VCaP (cell line): ENCODE data around the gene TMEM109.

Experiments
- H3K27ac ChIP-seq: fragments of 450-650 bp; 2 replicates; pipeline ENCODE4 v1.5.1; 2017
- TF ChIP-seq, protein P1 (sequence below): fragments of 450-650 bp; conservative IDR thresholded peaks from 2 replicates; pipeline ENCODE4 v1.5.1; 2017; ENCODE audit warnings: mild to moderate bottlenecking, moderate library complexity

Gene TMEM109

DNA sequence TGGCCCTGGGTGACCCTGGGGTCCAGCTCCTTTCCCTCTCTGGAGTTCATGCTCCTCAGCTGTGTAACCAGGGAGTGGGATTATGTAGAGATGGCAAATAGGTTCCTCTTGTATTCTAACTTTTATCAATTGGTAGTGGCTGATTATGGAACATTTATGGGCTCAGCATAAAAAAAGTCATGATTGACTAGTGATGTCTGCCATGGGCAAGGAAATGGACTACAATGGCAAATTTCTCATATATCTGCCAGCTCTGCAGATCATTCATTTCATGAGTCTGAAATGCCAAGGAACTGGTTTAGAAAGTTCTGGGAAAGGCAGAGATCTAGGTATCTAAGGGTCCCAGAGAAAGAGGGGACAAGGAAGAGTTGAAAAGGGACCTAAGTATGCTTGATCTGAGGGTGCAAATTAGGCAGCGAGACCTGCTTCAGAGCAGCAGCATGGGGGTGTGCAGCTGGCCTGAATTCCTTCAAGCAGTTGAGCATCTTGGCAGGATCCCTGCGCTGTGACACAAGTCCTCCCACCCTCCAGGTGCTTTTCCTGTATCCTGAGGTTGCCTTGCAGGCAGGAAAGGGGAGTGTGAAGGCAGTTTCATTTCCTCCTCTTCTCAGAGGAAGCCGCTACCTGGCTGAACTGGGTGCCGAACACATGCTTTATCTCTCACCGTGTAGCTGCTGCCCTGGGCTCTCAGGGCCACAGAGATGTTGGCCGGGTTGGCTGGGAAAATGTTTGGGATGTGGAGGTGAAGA is 27.6 kb downstream of the TMEM109 start:
- TF ChIP-seq, protein P1, sequence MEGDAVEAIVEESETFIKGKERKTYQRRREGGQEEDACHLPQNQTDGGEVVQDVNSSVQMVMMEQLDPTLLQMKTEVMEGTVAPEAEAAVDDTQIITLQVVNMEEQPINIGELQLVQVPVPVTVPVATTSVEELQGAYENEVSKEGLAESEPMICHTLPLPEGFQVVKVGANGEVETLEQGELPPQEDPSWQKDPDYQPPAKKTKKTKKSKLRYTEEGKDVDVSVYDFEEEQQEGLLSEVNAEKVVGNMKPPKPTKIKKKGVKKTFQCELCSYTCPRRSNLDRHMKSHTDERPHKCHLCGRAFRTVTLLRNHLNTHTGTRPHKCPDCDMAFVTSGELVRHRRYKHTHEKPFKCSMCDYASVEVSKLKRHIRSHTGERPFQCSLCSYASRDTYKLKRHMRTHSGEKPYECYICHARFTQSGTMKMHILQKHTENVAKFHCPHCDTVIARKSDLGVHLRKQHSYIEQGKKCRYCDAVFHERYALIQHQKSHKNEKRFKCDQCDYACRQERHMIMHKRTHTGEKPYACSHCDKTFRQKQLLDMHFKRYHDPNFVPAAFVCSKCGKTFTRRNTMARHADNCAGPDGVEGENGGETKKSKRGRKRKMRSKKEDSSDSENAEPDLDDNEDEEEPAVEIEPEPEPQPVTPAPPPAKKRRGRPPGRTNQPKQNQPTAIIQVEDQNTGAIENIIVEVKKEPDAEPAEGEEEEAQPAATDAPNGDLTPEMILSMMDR = no peak

DNA sequence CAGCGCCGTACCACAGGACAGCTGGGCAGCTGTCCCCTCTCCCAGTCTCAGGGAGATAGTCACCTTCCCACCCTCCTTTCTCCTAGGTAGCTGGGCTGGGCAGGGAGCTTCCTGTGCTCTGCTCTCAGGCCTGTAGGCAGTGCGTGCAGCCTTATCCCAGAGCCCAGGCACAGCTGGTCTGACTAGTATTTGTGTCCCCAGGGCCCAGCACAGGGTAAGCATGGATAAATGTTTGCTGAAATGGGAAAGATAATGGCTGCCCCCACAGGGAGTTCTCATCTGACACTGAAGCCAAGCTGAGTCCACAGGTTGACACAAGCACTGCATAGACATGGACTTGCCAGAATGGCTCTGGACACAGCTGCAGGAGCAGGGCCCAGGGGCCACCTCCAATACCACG is 28.3 kb downstream of the TMEM109 start:
- H3K27ac ChIP-seq = no peak overlapping the region
- TF ChIP-seq, protein P1 = no peak

More for the DNA sequence above, 27.6 kb downstream of the TMEM109 start:
- no peak overlapping the region for H3K27ac ChIP-seq

DNA sequence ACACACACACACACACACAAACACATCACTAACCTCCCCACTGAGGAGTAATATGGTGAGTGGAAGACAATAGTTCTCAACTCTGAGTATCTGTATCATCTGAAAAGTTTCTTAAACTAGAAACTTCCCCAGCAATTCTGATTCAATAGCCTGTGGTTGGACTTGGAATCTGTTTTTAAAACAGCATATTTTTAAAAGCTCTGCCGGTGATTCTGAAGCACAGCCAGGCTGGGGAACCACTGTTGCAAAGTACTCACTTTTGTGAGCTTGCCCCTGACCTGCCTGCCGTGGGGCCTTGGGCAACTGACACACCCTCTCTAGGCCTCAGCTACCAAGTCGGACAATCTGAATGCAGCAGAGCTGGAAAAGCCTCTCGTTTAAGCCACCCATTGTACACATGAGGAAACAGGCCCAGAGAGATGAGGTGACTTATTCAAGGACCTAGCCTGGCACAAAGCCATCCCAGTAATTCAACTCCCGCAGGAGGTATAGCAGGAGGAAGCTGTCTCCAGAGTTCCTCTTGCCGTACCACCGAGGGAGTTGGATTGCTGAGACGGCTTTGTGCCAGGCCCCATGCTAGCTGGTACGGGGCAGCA is 29.1 kb downstream of the TMEM109 start:
- TF ChIP-seq, protein P1 = no peak
- H3K27ac ChIP-seq = no peak overlapping the region

DNA sequence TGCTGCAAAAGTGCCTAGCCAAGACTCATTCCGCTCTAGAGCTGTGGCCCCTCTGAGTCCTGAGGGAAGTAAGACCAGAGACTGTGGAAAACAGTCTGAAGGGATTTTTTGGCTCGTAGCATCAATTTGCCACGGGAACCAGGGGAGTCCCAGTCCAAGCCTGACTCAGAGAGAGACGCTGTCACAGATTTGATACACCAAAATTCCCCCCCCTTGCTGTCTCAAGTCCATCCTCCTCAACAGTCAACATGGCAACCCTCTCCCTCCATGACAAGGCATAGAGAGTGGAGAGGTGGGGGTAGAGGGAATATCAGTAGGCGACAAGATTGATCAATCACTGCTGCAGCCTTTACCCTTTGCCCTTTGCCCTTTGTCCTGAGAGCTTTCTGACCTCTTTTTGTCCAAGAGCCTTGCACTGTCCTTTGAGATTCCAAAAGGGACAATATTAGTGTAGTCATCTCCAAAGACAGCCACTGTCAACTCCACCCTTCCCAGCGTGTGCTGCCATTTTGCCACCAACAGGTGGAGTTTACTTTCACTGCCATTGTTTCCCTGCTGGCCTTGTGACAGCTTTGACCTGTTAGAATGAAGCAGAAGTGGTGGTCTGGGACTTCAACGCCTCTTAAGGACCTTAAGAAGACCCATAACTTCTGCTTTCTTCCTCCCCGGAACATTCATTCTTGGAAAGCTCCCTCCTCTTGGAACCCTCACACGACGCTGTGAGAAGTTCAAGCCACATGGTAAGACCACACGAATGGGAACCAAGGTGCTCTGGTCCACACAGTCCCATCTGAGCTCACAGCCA is 30.7 kb downstream of the TMEM109 start:
- H3K27ac ChIP-seq = no peak overlapping the region
- TF ChIP-seq, protein P1 = no peak

DNA sequence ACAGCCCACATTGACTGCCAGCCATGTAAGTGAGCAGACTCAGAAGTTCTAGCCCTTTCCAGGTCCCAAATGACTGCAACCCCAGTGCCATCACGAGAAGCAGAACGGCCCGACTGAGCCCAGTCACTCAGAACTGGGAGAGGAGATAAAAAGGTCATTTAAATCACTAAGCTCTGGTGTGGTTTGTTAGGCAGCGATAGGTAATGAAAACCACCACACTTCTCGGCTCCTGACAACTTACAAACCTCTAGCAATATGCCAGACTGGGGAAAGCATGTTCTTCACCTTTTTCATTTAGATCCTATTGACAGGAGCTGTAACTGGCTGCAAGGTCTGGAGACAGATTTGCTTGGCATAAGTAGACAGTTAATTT is 31.3 kb downstream of the TMEM109 start:
- TF ChIP-seq, protein P1 = no peak
- no peak overlapping the region for H3K27ac ChIP-seq

DNA sequence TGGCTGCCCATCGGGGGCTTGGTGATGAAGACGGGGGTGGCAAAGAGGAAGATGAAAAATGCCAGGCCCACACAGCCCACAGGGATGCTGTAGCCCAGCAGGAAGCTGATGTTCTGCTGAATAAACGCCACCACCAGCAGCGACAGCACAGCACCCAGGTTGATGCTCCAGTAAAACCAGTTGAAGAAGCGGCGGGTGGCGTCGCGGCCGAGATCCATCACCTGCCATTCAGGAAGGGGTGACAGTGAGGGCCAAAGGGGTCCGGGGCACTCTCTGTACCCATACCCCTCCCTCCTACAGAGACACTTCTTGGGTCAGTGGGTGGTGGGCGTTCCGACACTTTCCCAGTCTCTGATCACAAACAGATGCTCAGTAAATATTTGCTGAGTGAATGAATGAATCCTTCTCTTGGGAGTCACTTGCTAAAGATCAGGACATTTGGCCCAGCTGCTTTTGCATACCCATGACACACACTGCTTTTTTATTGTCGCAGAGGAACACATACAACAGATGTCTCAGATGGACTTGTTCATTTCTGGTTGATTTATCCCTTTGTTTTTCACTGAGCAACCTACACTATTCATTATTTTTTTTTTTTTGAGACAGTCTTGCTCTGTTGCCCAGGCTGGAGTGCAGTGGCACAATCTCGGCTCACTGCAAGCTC is 32.8 kb downstream of the TMEM109 start:
- TF ChIP-seq, protein P1 = no peak
- H3K27ac ChIP-seq = no peak overlapping the region

DNA sequence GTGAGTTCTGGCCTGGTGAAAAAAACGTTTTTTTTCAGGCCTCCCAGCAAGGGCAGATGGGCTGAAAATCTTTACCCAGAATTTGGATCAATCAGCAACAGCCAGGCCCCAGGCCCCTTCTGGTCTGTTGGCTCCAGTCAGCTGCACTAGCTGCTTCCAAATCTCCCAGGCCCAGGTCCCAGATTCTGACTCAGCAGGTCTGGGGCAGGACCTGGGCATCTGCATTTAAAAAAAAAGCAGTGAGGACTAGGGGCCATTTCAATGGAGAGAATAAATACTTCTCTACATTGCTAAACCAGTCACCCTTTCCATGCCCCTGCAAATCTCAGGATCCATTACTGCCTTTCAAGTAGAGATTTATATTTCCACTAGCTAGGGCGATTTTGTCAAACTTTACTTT is 33.7 kb downstream of the TMEM109 start:
- no peak overlapping the region for H3K27ac ChIP-seq
- TF ChIP-seq, protein P1 = no peak
